ENCODE results near the gene APP.

APP gene

DNA sequence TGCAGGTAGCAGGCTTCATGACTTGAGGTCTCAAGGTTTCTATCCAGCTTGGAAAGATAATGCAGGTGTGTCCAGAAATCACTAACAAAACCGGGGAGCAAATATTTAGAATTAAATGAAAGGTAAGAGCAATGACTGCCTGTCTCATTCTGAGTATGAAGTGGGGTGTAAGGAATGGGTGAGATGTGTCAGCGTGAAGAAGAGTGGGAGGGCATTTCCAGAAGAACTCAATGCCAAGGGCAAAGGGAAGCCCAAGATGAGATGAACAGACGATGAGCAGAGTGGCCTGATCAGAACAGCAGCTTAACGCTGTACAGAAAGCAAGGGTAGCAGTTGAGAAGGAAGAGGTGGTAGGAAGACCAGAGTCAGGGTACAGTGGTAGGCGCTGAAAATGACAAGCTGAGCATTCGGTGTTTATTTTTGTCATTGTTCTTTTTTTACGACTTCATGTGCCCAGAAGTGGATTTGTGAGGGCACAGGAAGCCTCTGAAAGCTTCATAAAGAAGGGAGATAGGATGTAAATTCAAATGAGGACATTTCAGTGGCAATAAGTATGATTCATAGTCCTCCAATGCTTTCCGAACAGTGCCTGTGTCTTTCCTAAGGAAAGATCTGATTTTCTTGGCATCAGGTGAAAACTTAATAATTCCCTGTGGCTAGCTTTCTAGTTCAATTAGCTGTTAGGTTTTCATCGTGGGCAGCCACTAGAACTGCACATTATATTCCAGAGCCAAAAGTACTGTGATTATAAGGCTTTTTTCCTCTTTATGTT lies 190.5 kb downstream of the APP start:
- Histone ChIP-seq H3K27me3 (ENCODE audit: control insufficient read depth in 2 of 2, insufficient read depth in 2 of 2, low read length in 2 of 2) (no peaks in the 10 kb centered on the region), H3K9me3 (ENCODE audit: control insufficient read depth in 2 of 2, low read length in 2 of 2) (no peaks in the 10 kb centered on the region), H3K27ac (ENCODE audit: low read depth in 2 of 2, low read length in 2 of 2) (no peak overlapping the region), H3K4me1 (ENCODE audit: control insufficient read depth in 2 of 2, insufficient read depth in 2 of 2, low read length in 2 of 2) (no peaks in the 10 kb centered on the region), H3K4me3 (ENCODE audit: low read length in 2 of 2) (no peak overlapping the region), H3K9ac (ENCODE audit: low read depth in 1 of 2, low read length in 2 of 2) (no peak overlapping the region), H3K36me3 (ENCODE audit: control insufficient read depth in 2 of 2, insufficient read depth in 2 of 2, low read length in 2 of 2) (peaks cover 21 to 45% of the 10 kb centered on the region in 2 donors)

DNA sequence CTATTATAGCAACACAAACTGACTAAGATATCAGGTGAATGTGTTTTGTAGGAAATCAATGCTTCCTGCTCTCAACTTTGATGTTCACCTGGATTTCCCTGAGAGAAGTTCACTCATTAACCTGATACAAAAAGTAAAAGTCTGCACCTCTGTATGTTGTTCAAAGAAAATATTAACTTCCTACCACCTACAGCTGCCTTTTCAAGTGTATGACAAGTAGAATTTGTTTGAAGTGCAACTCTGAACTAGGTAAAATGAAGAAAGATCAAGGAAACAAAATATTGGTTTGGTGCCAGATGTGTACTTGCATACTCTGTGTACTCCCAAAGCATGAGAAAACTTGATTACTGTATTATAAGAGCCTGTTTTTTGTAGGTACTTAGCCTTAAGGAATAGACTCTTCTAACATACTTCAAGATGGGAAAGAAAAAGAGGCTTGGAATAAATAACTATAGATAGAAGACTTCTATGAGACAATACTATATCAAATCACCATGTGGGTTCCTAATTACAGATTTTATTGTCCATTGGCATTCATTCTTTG lies 193.4 kb downstream of the APP start:
- Histone ChIP-seq H3K36me3 (ENCODE audit: control insufficient read depth in 2 of 2, insufficient read depth in 2 of 2, low read length in 2 of 2) (peaks cover 34 to 49% of the 10 kb centered on the region in 2 donors), H3K9me3 (ENCODE audit: control insufficient read depth in 2 of 2, low read length in 2 of 2) (no peaks in the 10 kb centered on the region), H3K27me3 (ENCODE audit: control insufficient read depth in 2 of 2, insufficient read depth in 2 of 2, low read length in 2 of 2) (no peaks in the 10 kb centered on the region), H3K4me1 (ENCODE audit: control insufficient read depth in 2 of 2, insufficient read depth in 2 of 2, low read length in 2 of 2) (no peaks in the 10 kb centered on the region), H3K9ac (ENCODE audit: low read depth in 1 of 2, low read length in 2 of 2) (no peak overlapping the region), H3K4me3 (ENCODE audit: low read length in 2 of 2) (no peak overlapping the region), H3K27ac (ENCODE audit: low read depth in 2 of 2, low read length in 2 of 2) (no peak overlapping the region)

- Histone ChIP-seq H3K36me3 (ENCODE audit: control insufficient read depth in 2 of 2, insufficient read depth in 2 of 2, low read length in 2 of 2) (peaks cover 26 to 41% of the 10 kb centered on the region in 2 donors), H3K4me1 (ENCODE audit: control insufficient read depth in 2 of 2, insufficient read depth in 2 of 2, low read length in 2 of 2) (no peaks in the 10 kb centered on the region), H3K4me3 (ENCODE audit: low read length in 2 of 2) (no peak overlapping the region), H3K9ac (ENCODE audit: low read depth in 1 of 2, low read length in 2 of 2) (no peak overlapping the region), H3K9me3 (ENCODE audit: control insufficient read depth in 2 of 2, low read length in 2 of 2) (no peaks in the 10 kb centered on the region), H3K27me3 (ENCODE audit: control insufficient read depth in 2 of 2, insufficient read depth in 2 of 2, low read length in 2 of 2) (no peaks in the 10 kb centered on the region), H3K27ac (ENCODE audit: low read depth in 2 of 2, low read length in 2 of 2) (no peak overlapping the region)
Measured at GRCh38 chr21:25974964-25975363, 195.6 kb downstream of the APP start.

GRCh38 chr21:25970254-25970930 lies 200.2 kb downstream of the APP start:
- H3K9ac ChIP-seq (ENCODE audit: low read depth in 1 of 2, low read length in 2 of 2), result peak overlapping the region in 1 of 2 donors; percentile 3
- H3K27ac ChIP-seq (ENCODE audit: low read depth in 2 of 2, low read length in 2 of 2), result no peak overlapping the region

GRCh38 chr21:25967901-25968438 lies 202.6 kb downstream of the APP start:
- Histone ChIP-seq H3K27ac (ENCODE audit: low read depth in 2 of 2, low read length in 2 of 2) (no peak overlapping the region), H3K27me3 (ENCODE audit: control insufficient read depth in 2 of 2, insufficient read depth in 2 of 2, low read length in 2 of 2) (no peaks in the 10 kb centered on the region), H3K9ac (ENCODE audit: low read depth in 1 of 2, low read length in 2 of 2) (no peak overlapping the region)

More at GRCh38 chr21:25970254-25970930, 200.2 kb downstream of the APP start:
- Histone ChIP-seq H3K36me3 (ENCODE audit: control insufficient read depth in 2 of 2, insufficient read depth in 2 of 2, low read length in 2 of 2) (peaks cover 24 to 25% of the 10 kb centered on the region in 2 donors), H3K9me3 (ENCODE audit: control insufficient read depth in 2 of 2, low read length in 2 of 2) (no peaks in the 10 kb centered on the region), H3K27me3 (ENCODE audit: control insufficient read depth in 2 of 2, insufficient read depth in 2 of 2, low read length in 2 of 2) (no peaks in the 10 kb centered on the region), H3K4me3 (ENCODE audit: low read length in 2 of 2) (no peak overlapping the region), H3K4me1 (ENCODE audit: control insufficient read depth in 2 of 2, insufficient read depth in 2 of 2, low read length in 2 of 2) (peaks cover 0 to 6% of the 10 kb centered on the region in 2 donors)

DNA sequence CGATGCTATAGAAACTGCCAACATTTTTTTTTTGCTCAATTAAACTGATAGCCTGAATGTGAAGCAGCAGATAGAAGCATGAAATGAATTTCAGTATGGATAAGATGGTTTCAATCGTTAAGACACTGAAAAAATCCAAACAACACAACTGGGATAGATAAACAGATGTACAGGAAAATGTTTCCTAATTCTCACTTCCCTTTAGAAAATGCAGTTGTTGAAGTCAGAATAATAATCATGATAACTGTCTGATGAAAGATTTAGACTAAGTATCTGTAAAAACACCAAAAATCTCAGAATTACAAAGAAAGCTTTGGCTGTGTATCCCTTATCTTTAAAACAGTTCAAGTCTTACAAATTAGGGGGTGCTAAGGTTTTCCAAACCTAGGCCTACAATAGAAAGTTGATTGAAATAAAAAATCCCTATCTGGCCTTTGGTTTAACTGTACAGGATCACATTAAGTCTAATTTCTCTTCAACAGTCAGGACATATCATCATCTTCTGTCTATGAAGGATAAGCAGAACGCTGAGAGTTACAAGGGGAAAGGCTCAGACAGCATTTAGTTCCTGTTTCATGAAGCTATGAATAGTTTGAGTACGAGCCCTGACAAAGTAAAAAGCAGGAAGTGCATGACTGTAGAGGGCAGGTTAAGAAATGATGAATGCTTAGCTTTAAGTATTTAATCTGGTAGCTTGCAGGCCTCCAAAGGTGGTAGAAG lies 203.2 kb downstream of the APP start:
- H3K36me3 ChIP-seq (ENCODE audit: control insufficient read depth in 2 of 2, insufficient read depth in 2 of 2, low read length in 2 of 2), result peaks cover 5 to 14% of the 10 kb centered on the region in 2 donors
- no peak overlapping the region for H3K9ac ChIP-seq (ENCODE audit: low read depth in 1 of 2, low read length in 2 of 2)
- H3K4me1 ChIP-seq (ENCODE audit: control insufficient read depth in 2 of 2, insufficient read depth in 2 of 2, low read length in 2 of 2), result peaks cover 0 to 10% of the 10 kb centered on the region in 2 donors

More at GRCh38 chr21:25967901-25968438, 202.6 kb downstream of the APP start:
- peaks cover 5 to 19% of the 10 kb centered on the region in 2 donors for H3K36me3 ChIP-seq (ENCODE audit: control insufficient read depth in 2 of 2, insufficient read depth in 2 of 2, low read length in 2 of 2)
- H3K9me3 ChIP-seq (ENCODE audit: control insufficient read depth in 2 of 2, low read length in 2 of 2), result no peaks in the 10 kb centered on the region
- H3K4me1 ChIP-seq (ENCODE audit: control insufficient read depth in 2 of 2, insufficient read depth in 2 of 2, low read length in 2 of 2), result peaks cover 0 to 10% of the 10 kb centered on the region in 2 donors
- no peak overlapping the region for H3K4me3 ChIP-seq (ENCODE audit: low read length in 2 of 2)

GRCh38 chr21:25965951-25966707 lies 204.4 kb downstream of the APP start:
- Histone ChIP-seq H3K4me1 (ENCODE audit: control insufficient read depth in 2 of 2, insufficient read depth in 2 of 2, low read length in 2 of 2) (peaks cover 0 to 10% of the 10 kb centered on the region in 2 donors), H3K27me3 (ENCODE audit: control insufficient read depth in 2 of 2, insufficient read depth in 2 of 2, low read length in 2 of 2) (no peaks in the 10 kb centered on the region), H3K9me3 (ENCODE audit: control insufficient read depth in 2 of 2, low read length in 2 of 2) (no peaks in the 10 kb centered on the region), H3K27ac (ENCODE audit: low read depth in 2 of 2, low read length in 2 of 2) (no peak overlapping the region), H3K9ac (ENCODE audit: low read depth in 1 of 2, low read length in 2 of 2) (no peak overlapping the region), H3K4me3 (ENCODE audit: low read length in 2 of 2) (no peak overlapping the region), H3K36me3 (ENCODE audit: control insufficient read depth in 2 of 2, insufficient read depth in 2 of 2, low read length in 2 of 2) (peaks cover under 1 to 8% of the 10 kb centered on the region in 2 donors)

More for the DNA sequence above, 203.2 kb downstream of the APP start:
- Histone ChIP-seq H3K9me3 (ENCODE audit: control insufficient read depth in 2 of 2, low read length in 2 of 2) (no peaks in the 10 kb centered on the region), H3K4me3 (ENCODE audit: low read length in 2 of 2) (no peak overlapping the region), H3K27ac (ENCODE audit: low read depth in 2 of 2, low read length in 2 of 2) (no peak overlapping the region), H3K27me3 (ENCODE audit: control insufficient read depth in 2 of 2, insufficient read depth in 2 of 2, low read length in 2 of 2) (no peaks in the 10 kb centered on the region)

DNA sequence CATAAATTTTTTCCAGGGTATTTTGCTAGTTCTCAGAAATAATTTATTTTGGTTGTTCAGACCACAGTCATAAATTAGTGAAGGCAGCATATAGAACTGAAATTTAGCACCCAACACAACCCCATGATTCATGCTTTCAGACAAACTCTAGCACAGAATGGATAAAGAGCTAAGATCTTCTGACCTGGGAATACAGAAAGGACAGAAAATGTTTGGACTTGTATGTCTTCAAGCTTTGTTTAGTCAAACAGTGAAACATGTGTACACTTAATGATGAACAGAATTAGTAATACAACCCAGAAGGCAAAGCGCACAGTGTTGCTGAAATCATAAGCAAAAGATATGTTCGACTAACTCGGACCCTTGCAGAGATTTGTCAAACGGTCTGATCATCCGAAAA lies 205.6 kb downstream of the APP start:
- Histone ChIP-seq H3K4me1 (ENCODE audit: control insufficient read depth in 2 of 2, insufficient read depth in 2 of 2, low read length in 2 of 2) (peaks cover 0 to 10% of the 10 kb centered on the region in 2 donors), H3K9me3 (ENCODE audit: control insufficient read depth in 2 of 2, low read length in 2 of 2) (no peaks in the 10 kb centered on the region), H3K9ac (ENCODE audit: low read depth in 1 of 2, low read length in 2 of 2) (no peak overlapping the region), H3K27ac (ENCODE audit: low read depth in 2 of 2, low read length in 2 of 2) (no peak overlapping the region), H3K36me3 (ENCODE audit: control insufficient read depth in 2 of 2, insufficient read depth in 2 of 2, low read length in 2 of 2) (peaks cover 2 to 8% of the 10 kb centered on the region in 2 donors), H3K4me3 (ENCODE audit: low read length in 2 of 2) (no peak overlapping the region), H3K27me3 (ENCODE audit: control insufficient read depth in 2 of 2, insufficient read depth in 2 of 2, low read length in 2 of 2) (no peaks in the 10 kb centered on the region)

- peak overlapping the region in 1 of 2 donors; percentile 16 for H3K27ac ChIP-seq (ENCODE audit: low read depth in 2 of 2, low read length in 2 of 2)
- H3K4me1 ChIP-seq (ENCODE audit: control insufficient read depth in 2 of 2, insufficient read depth in 2 of 2, low read length in 2 of 2), result peaks cover 0 to 10% of the 10 kb centered on the region in 2 donors
- no peaks in the 10 kb centered on the region for H3K9me3 ChIP-seq (ENCODE audit: control insufficient read depth in 2 of 2, low read length in 2 of 2)
- no peak overlapping the region for H3K9ac ChIP-seq (ENCODE audit: low read depth in 1 of 2, low read length in 2 of 2)
- H3K4me3 ChIP-seq (ENCODE audit: low read length in 2 of 2), result no peak overlapping the region
- peaks cover 5 to 8% of the 10 kb centered on the region in 2 donors for H3K36me3 ChIP-seq (ENCODE audit: control insufficient read depth in 2 of 2, insufficient read depth in 2 of 2, low read length in 2 of 2)
- H3K27me3 ChIP-seq (ENCODE audit: control insufficient read depth in 2 of 2, insufficient read depth in 2 of 2, low read length in 2 of 2), result no peaks in the 10 kb centered on the region
Measured at GRCh38 chr21:25964015-25964414, 206.6 kb downstream of the APP start.

Data from mucosa of rectum (tissue), 2 donors.